ENCODE results near the gene TMEM238.

DNA sequence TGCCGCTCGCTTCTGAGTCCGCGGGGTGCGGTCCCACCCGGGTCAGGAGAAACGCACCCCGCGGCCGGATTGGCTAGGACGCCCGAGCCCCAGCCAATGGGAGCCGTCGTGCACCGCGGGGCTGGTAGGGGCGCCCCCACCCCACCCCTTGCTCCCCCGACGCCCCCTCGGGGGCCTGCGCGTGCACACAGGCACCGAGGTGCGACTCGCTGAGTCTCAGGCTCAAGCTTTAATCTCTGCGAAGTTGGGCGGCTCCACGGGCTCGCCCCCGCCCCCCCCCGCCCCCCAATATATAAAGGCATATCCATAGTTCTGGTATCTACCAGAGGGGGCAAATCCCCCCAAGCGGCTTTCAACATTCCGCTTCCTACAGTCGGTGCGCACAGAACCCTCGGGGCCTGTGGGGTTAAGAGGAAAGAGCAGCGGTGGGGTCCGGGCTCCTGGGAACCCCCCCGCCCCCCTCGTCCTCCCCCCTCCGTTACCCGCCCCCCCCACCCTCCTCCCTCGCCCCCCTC lies 29.3 kb downstream of the TMEM238 start, which contains the start of gene COX6B2:
- TF ChIP-seq EZH2 (IDR thresholded peaks at IDR 0.05; ENCODE audit: low read length, missing control alignments) (no peak), CTCF (conservative IDR thresholded peaks at IDR 0.05 in 1 of 2, IDR thresholded peaks at IDR 0.05 in 1 of 2; ENCODE audit: low read depth in 1 of 2, low read length in 2 of 2) (no peak)
